GM19023 (cell line): Measurements from ENCODE around the gene MRPL39.

Experiments
- ATAC-seq: cut with Tn5 transposase; IDR thresholded peaks from one replicate; pipeline ENCODE4 v1.9.1; 2021; ENCODE audit warnings: mild to moderate bottlenecking, moderate library complexity; ENCODE audit not compliant: unreplicated experiment

MRPL39 gene

DNA sequence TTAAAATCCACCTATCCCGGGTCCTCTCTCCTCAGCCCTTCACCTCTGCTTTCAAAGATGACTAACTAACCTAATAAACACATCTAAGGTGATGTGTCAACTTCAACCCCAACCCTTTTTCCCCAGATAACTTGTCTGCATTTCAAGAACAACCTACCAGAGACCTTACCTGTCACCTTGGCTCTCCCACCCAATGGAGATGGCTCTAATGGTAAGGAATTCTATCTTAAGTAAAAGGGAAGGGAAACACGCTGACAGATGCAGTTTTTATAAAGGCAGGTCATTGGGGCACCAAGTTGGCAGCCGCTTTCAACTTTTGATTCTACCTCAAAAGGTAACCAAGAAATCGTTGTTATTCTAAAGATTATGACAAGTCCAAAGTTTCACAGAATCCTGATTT is 37.6 kb downstream of the MRPL39 start:
- ATAC-seq = no peak

DNA sequence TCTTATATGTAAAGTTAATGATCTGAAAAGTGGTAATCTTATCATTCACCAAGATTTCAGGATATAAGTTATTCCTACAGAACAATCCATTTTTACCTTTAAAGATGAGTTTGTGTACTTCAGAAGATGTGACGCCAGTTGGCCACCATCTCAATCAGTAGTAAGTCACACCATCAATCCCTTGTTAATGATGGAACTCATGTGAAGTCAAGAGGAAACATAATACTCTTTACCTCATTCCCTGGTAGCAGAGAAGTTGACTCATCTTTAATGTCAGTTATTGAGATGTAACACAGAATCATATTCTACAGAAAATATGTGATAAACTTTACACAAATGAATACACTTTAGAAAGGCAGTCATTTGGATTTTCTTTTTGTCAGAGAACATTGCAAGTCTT is 38.2 kb downstream of the MRPL39 start:
- no peak for ATAC-seq

DNA sequence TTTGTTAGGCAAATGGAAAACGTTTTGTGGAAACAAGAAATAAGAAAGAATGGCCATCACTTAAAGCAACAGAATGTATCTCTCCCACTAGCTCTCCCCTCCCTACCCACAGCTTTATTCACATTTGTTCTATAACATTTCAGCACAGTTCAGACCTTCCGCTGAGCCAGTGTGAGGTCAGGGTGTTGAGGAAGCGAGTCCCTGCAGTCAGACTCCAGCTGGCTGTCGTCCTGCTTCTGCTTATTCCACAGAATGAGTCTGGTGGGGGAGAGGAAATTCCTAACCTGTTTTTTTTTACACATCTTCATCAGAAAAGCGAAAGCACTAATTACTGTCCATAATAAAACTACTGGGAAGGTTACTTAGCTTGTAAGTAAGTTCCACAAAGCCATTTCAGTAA is 39.0 kb downstream of the MRPL39 start:
- no peak for ATAC-seq

DNA sequence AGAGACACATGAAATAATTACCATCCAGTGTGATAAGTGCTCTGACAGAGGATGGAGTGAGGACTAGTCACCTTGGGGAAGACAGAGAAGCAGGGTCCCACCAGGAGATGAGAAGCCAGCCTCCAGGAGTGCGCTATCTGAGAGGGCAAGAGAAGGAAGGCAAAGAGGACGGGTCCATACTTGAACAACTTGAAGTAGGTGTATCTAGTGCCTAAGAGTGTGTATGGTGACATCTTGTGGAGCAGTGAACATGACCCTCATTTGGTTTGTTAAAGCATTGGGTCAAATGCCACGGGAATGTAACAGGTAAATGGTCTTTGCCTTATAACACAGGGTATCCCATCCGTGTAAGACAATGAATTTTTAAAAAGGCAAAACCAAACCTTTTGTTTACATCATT is 39.8 kb downstream of the MRPL39 start:
- ATAC-seq = no peak

DNA sequence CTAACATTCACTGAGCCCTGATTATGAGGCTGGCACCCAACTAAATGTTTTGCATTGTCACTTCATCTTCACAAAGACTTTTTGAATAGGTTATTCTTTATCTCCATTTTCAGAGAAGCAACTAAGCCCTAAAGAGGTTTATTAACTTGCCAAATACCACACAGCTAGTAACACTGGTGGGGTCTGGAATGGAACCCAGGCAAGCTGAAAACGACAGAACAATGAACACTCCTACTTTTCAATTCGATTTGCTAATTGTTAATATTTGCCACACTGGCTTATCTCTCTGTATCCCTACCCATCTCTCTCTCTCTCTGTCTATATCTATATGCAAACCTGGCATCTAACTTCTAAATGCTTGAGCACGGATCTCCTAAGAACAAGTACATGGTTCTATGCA is 40.6 kb downstream of the MRPL39 start:
- ATAC-seq = no peak

DNA sequence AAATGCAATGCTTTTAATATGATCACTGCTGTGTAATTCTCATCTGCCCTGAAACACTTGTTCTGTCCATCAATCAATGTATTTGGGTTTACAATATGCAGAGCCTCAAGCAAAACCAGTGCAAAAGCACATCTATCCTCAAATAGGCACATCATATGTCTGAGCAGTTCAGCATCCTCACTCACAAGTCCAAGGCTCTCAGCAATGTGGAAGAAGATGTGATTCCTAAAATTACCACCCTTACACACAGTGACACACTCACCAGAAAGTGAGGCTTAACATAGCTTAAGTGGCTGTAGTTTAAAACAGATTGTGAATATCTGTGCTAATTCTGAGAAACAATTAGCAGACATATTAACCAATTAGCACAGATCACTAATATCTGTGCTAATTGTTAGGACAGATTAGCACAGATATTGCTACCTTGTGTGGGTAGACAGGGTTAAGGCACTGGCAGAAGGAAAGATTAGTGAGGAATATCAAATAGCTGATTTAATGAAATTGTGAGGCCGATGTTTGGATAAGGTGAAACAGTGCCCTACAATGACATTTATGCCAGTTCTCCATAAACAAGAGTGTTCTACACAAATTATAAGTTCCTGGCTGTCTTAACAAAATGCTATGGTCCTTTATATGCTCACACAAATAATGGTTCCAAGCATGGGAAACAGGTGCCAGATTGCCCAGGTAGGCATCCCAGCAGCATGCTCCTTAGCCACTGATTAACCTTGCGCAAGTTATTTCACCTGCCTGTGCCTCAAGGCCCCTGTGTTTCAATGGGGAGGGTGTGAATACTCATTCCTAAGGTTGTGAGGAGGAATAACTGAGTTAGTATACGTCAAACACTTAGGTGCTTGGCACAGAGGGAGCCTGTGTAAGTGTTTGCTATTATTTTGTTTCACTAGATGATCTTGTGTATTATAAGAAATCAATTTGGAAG is 41.7 kb downstream of the MRPL39 start:
- ATAC-seq = no peak

DNA sequence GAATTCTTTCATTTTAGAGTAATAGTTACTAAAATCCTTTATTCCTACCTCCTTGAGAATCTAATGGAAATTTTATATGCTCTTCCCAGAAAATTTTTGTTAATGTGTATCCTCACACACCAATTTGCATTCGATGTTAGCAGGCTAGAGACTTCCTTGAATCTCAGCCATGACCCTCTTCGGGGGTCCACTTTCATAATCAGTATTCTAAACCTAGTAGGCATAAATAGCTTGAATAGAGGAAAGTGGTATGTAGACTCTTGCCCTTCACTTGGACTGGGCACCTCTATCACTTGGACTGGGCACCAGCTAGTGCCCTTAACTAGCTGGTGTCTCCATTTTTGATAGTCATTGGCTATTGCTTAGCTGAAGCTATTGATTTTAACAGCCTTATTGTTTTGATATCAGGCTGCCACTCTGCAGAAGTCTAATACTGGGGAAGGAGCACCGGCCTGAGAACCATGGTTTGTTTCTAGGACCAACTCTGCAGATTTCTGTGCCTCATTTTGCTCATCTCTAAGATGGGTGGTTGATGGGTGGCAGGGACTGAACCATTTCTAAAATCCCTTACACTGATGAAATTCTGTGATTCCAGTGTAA is 42.8 kb downstream of the MRPL39 start:
- no peak for ATAC-seq

DNA sequence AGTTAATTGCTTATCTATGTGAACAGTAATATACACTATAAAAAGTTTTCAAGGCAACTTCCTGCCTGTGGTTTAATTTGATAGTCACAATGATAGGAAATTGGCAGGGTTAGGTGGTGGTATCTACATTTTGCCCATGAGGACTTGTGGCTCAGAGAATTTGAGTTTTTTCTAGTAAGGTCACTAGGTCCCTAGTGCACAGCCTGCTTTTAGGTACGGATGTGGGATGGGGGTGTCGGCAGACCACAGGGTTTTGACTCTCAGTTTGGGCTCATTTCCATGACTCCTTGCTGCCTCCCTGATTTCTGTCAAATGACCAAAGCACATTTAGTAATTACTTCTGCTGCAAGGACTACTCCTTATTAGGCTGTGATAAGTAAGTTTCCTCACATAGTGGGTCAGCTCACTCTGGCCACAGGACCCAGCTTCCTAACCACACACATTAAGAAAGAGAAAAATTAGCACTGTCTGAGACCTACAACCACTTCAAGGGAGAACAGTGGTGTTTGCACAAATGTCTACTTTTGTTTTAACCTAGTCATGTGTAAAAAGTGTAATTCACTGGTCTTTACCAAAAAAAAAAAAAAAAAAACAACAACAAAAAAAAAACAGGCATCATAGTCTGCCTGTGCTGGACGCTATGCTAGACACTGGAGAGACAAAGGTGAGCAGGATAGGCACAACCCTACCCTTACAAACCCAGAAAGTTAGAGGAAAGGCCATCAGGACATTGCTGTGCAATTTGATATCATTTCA is 43.7 kb downstream of the MRPL39 start:
- ATAC-seq = no peak

DNA sequence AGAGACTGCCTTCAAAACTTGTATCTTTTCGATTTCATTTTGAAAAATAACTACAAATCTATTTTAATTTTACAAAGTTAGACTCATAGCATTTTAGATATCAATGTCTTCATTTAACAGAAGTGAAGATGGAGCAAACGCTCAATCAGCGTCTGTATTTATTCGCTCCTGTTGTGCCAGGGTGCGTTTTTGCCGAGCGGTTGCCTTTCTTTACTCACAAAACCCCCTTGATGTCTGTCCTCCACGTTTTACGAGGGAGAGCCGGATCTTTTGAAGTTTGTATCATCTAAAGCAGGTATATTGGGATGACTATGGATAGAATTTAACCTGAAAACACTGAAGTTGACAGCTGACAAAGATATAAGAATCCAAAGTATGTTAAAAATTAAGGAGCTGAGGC is 44.6 kb downstream of the MRPL39 start:
- no peak for ATAC-seq

DNA sequence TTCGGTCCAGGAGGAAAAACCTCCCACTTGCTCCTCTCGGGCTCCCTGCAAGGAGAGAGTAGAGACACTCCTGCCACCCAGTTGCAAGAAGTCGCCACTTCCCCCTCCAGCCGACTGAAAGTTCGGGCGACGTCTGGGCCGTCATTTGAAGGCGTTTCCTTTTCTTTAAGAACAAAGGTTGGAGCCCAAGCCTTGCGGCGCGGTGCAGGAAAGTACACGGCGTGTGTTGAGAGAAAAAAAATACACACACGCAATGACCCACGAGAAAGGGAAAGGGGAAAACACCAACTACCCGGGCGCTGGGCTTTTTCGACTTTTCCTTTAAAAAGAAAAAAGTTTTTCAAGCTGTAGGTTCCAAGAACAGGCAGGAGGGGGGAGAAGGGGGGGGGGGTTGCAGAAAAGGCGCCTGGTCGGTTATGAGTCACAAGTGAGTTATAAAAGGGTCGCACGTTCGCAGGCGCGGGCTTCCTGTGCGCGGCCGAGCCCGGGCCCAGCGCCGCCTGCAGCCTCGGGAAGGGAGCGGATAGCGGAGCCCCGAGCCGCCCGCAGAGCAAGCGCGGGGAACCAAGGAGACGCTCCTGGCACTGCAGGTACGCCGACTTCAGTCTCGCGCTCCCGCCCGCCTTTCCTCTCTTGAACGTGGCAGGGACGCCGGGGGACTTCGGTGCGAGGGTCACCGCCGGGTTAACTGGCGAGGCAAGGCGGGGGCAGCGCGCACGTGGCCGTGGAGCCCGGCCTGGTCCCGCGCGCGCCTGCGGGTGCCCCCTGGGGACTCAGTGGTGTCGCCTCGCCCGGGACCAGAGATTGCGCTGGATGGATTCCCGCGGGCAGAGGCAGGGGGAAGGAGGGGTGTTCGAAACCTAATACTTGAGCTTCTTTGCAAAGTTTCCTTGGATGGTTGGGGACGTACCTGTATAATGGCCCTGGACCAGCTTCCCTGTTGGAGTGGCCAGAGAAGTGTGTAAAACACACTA is 45.3 kb downstream of the MRPL39 start:
- peak; percentile 44 for ATAC-seq

DNA sequence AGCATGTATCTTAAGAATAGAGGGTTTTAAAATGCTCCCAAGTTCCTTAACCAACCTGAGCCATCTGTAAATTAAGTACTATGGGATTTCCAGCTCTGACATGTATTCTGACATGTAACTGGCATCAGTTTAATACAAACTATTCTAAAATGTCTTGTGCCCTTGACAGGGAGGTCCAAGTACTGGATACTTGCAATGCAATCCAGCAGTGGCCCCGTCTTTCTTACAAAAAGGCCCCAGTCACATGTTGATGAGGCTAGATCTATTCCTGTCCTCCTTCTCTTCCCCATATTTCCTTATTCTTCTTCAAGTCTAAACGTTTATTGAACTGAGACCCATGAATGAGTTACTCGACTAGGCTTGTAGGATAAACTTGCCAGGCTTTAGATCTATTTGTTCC is 46.4 kb downstream of the MRPL39 start:
- ATAC-seq = no peak

DNA sequence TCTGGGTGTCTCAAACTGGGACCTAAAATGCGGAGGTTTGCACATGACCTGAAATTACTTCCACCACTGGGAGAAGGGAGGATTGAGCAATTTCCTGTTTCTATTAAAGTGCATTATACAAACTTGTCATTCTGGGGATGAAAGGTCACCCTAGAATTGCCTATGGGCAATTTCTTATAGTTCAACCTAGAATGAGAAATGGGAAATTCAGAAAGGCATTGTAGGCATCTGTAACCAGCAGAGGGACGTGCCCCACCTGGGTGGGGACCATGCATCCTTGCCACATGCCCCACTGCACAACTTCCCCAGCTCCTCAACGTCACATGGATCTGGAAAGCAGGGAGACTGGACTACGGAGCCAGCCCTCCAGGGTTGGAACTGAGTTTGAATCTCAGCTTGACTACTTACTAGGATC is 47.0 kb downstream of the MRPL39 start:
- no peak for ATAC-seq

DNA sequence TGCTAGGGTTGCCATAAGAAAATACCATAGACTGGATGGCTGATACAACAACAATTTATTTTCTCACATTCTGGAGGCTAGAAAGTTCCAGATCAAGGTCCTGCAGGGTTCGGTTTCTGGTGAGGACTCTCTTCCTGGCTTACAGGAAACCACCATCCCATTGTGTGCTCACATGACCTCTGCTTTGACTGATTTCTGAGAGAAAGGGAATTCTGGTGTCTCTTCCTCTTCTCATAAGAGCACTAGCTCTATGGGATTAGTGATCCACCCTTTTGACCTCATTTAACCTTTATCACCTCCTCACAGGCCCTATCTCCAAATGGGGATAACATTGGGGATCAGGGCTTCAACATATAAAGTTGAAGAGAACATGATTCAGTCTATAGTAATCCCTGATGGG is 47.5 kb downstream of the MRPL39 start:
- ATAC-seq = no peak

DNA sequence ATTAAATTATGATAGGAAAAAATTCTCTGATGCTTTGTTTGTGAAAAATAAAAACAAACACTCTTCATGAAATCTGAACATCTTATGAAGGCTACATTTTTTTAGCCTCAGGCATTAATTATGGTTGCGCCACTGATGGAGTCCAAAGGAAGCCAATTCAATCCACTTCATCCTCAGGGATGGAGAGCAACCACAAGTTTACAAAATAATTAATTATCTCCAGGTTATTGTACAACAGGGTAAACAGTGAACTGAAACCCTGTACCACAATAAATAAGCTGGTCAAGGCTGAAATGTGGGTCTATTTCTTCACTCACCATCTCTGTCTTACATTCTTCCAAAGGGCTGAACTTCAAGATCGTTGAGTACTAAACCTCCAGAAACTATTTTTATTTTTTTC is 49.2 kb downstream of the MRPL39 start:
- ATAC-seq = no peak

DNA sequence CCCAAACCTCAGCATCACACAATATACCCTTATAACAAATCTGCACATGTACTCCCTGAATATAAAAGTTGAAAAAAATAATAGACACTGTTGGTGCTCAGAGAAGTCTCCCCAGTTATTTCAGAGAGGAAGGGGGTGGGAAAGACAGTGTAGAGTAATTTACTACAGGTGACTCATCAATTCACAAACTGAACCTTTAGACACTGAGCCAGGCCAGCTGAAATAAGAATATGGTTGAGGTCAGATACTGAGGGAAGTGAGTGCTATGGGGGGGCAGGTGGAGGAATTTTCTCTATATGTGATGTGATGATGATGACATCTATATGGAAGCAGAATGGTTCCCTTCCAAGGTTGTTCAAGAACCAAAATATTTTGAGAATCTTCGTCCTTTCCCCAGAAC is 50.1 kb downstream of the MRPL39 start:
- ATAC-seq = no peak

DNA sequence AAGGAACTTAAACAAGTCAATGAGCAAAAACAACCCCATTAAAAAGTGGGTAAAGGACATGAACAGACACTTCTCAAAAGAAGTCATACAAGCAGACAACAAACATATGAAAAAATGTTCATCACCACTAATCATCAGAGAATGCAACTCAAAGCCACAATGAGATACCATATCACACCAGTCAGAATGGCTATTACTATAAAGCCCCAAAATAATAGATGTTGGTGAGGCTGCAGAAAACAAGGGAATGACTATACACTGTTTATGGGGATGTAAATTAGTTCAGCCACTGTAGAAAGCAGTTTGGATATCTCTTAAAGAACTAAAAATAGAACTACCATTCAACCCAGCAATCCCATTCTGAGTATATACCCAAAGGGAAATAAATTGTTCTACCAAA is 51.2 kb downstream of the MRPL39 start:
- ATAC-seq = no peak

DNA sequence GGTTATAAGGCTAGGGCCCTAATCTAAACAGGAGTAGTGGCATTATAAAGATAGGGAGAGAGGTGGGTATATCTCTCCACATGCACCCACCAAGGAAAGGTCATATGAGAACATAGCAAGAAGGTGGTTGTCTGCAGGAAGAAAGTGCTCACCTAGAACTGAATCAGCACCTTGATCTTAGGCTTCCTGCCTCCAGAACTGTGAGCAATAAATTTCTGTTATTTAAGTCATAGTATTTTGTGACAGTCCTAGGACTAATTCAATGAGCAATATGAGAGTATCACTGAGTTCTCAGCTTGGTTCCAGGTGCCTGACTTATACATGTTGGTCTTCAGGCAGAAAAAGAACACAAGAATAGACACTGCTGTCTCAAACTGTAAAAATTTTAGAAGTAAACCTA is 51.8 kb downstream of the MRPL39 start:
- no peak for ATAC-seq

DNA sequence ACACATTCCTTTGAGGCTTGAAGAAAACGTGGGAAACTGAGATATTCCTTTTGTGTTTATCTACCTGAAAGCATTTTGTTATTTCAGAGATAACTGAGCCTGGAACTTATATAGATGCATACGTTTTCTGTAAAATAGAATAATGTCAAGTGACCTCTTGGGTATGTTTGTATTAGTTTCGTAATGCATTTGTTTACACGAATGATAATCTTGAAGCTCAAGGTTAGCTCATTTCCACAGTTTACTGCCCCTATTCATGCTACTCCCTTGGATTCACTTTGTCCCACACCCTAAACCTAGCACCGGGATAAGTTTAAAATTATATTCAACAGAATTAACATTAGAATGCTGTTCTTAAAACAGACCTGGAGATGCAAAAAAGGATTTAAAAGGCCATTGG is 54.4 kb downstream of the MRPL39 start:
- ATAC-seq = no peak

DNA sequence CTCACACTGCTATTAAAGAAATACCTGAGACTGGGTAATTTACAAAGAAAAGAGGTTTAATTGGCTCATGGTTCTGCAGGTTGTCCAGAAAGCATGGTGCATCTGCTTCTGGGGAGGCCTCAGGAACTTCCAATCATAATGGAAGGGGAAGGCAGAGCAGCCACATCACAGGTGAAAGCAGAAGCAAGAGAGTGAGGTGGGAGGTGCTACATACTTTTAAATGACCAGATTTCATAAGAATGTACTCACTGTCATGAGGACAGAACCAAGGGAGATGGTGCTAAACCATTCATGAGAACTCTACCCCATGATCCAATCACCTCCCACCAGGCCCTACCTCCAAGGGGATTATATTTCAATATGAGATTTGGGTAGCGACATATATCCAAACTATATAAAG is 55.7 kb downstream of the MRPL39 start:
- no peak for ATAC-seq

DNA sequence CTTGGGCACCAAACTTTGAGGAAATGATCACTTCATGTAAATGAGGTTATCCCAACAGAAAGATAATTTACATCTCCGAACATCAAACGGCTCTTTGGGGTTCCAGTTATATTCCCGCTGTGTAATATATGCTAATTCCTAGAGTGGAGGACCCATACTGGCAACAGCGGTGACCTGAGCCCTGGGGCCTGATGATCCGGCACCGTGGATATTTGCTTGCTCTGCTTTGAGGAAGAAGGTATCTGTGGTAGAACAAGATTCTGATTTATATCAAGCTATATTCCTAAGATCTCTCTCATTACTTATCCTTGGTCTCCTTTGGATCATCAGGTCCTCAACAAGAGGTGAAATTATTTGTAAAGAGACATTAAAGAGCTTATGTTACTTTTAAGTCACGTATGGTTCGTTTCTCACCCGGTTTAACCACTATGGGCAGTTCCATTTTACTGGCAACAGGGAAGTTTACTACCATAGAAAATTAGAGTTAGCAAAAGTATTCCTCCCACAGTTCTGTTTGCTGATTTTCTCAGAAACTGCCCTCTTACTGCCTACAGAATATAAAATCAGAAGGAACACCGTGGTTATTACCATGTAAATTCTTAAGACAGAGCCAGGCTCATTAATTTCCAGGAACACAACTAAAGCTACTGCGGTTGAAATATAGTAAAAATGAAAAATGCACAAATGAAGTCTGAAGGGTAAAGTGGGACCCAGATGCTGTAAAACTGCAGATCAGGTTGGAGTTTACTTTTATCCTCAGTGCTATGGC is 56.7 kb downstream of the MRPL39 start:
- no peak for ATAC-seq
